GM12878 (cell line): ENCODE measurements around the gene DVL2. TPM values are rescaled to one million over a fixed set of nuclear protein-coding genes. Genes with fewer than 3 reads are reported as not detected.

ENCODE experiments used
- ATAC-seq: fragments of 200-7000 bp; cut with Tn5 transposase; 3 replicates; pipeline ENCODE4 v1.9.1; 2020; ENCODE audit warnings: mild to moderate bottlenecking, moderate library complexity
- BruUV-seq: library from RNA; stranded (reverse); fragments of 400-500 nt; replicated peaks from 2 replicates; lab custom pipeline; 2021; lab: Mats Ljungman, UMichigan
- CTCF ChIA-PET: fragments of 300-600 bp; sonication (Branson Sonifier 250); formaldehyde crosslinking; extraction: SDS; loops from one replicate; lab custom pipeline; 2021; ENCODE audit warnings: inconsistent platforms; lab: Yijun Ruan, JAX
- POLR2A ChIA-PET: fragments of 350-600 bp; formaldehyde crosslinking; extraction: SDS; loops from one replicate; lab custom pipeline; 2021; ENCODE audit warnings: inconsistent platforms; lab: Charles Lee
- RAD21 ChIA-PET: fragments of 300-600 bp; sonication (Branson Sonifier 250); formaldehyde crosslinking; loops from one replicate; lab custom pipeline; 2023; ENCODE audit warnings: antibody characterized with exemption; ENCODE audit not compliant: unreplicated experiment; lab: Charles Lee
- SMC1A ChIA-PET: fragments of 300-600 bp; sonication (Branson Sonifier 250); formaldehyde crosslinking; loops from one replicate; lab custom pipeline; 2023; ENCODE audit not compliant: unreplicated experiment, uncharacterized antibody; lab: Charles Lee
- DNase-seq: peaks from one replicate; pipeline ENCODE4 v3.0.0-alpha.2; 2011; ENCODE audit warnings: low read depth, low spot score
- FAIRE-seq: peaks from 3 replicates; lab custom pipeline; 2011; peaks lifted over from hg19 to GRCh38; lab: Jason Lieb, UNC
- H2AFZ ChIP-seq: 2 replicates; pipeline ENCODE4 v1.6.0; 2011; ENCODE audit warnings: low read depth, low read length, control low read depth; ENCODE audit not compliant: control insufficient read depth
- H3K27ac ChIP-seq: 2 replicates; pipeline ENCODE4 v1.5.1; 2011; ENCODE audit warnings: control low read depth; ENCODE audit not compliant: control insufficient read depth, insufficient read depth
- H3K27me3 ChIP-seq, 2 experiments: replicated peaks in 1 of 2; 2 replicates each; pipeline versions ENCODE4 v1.6.0 to v1.6.1; 2011; ENCODE audit warnings: low read length in 1 of 2; ENCODE audit not compliant: control insufficient read depth in 2 of 2, insufficient read depth in 2 of 2
- H3K36me3 ChIP-seq, 2 experiments: 2 replicates each; pipeline ENCODE4 v1.5.1; 2011; ENCODE audit warnings: low read length in 1 of 2; ENCODE audit not compliant: control insufficient read depth in 2 of 2, insufficient read depth in 2 of 2
- H3K4me1 ChIP-seq: 2 replicates; pipeline ENCODE4 v1.6.1; 2011; ENCODE audit warnings: mild to moderate bottlenecking, low read length, moderate library complexity, mixed read lengths; ENCODE audit not compliant: control insufficient read depth, insufficient read depth
- H3K4me2 ChIP-seq: 2 replicates; pipeline ENCODE4 v1.6.0; 2011; ENCODE audit warnings: control low read depth; ENCODE audit not compliant: control insufficient read depth, insufficient read depth
- H3K4me3 ChIP-seq: fragments of 200-600 bp; sonication (generic); 2 replicates; pipeline ENCODE4 v1.5.1; 2016
- H3K79me2 ChIP-seq: 2 replicates; pipeline ENCODE4 v1.6.0; 2011; ENCODE audit warnings: low read length; ENCODE audit not compliant: control insufficient read depth, insufficient read depth
- H3K9ac ChIP-seq: 2 replicates; pipeline ENCODE4 v1.8.0; 2011; ENCODE audit warnings: low read length, control low read depth, mixed read lengths; ENCODE audit not compliant: control insufficient read depth, insufficient read depth
- H3K9me3 ChIP-seq: replicated peaks from 3 replicates; pipeline ENCODE4 v1.5.1; 2011; ENCODE audit warnings: mild to moderate bottlenecking, low read length; ENCODE audit not compliant: control insufficient read depth, insufficient read depth
- H4K20me1 ChIP-seq: 2 replicates; pipeline ENCODE4 v1.6.0; 2011; ENCODE audit not compliant: control insufficient read depth, insufficient read depth
- ASH2L ChIP-seq: fragments of 300-600, 200-600 bp; sonication (generic); IDR thresholded peaks from 2 replicates; pipeline ENCODE4 v1.6.1; 2017; ENCODE audit warnings: low read depth, mild to moderate bottlenecking, borderline replicate concordance
- CBFB ChIP-seq: IDR thresholded peaks from 2 replicates; pipeline ENCODE4 v1.6.1; 2016; ENCODE audit warnings: antibody characterized with exemption, low read depth
- CHD4 ChIP-seq: fragments of 200-600 bp; sonication (generic); IDR thresholded peaks from 2 replicates; pipeline ENCODE4 v1.6.1; 2016; ENCODE audit warnings: mild to moderate bottlenecking
- HCFC1 ChIP-seq: fragments of 150-350 bp; IDR thresholded peaks from 2 replicates; pipeline ENCODE4 v1.6.1; 2014; ENCODE audit warnings: low read length
- IRF4 ChIP-seq: IDR thresholded peaks from 2 replicates; pipeline ENCODE4 v1.6.1; 2011; ENCODE audit warnings: low read depth, low read length
- MXI1 ChIP-seq: fragments of 150-350 bp; IDR thresholded peaks from 2 replicates; pipeline ENCODE4 v1.6.1; 2011; ENCODE audit warnings: low read depth, mild to moderate bottlenecking, inconsistent platforms, low read length, improper control_type of control experiment
- NFXL1 ChIP-seq: fragments of 450-650 bp; IDR thresholded peaks from 2 replicates; pipeline ENCODE4 v1.6.1; 2017; ENCODE audit warnings: antibody characterized with exemption, mild to moderate bottlenecking, borderline replicate concordance
- PML ChIP-seq: IDR thresholded peaks from 2 replicates; pipeline ENCODE4 v1.6.1; 2012; ENCODE audit warnings: low read length, inconsistent platforms
- SMC3 ChIP-seq: IDR thresholded peaks from 2 replicates; pipeline ENCODE4 v1.6.1; 2011; ENCODE audit warnings: low read length, improper control_type of control experiment, borderline replicate concordance
- TCF3 ChIP-seq: IDR thresholded peaks from 2 replicates; pipeline ENCODE4 v1.6.1; 2012; ENCODE audit warnings: low read depth, mild to moderate bottlenecking, low read length, borderline replicate concordance; ENCODE audit not compliant: insufficient read depth
- WRNIP1 ChIP-seq: IDR thresholded peaks from 2 replicates; pipeline ENCODE4 v1.6.1; 2011; ENCODE audit warnings: low read depth, low read length, improper control_type of control experiment, borderline replicate concordance
- YY1 ChIP-seq: IDR thresholded peaks from 2 replicates; pipeline ENCODE4 v1.6.1; 2011; ENCODE audit warnings: low read depth, mild to moderate bottlenecking, low read length
- ZNF24 ChIP-seq: fragments of 450-650 bp; IDR thresholded peaks from 2 replicates; pipeline ENCODE4 v1.6.1; 2017; ENCODE audit warnings: antibody characterized with exemption, mild to moderate bottlenecking
- WGBS: methylation state at CpG from one replicate; pipeline ENCODE4 v1.1.6; 2016; ENCODE audit warnings: low lambda C conversion rate; ENCODE audit not compliant: insufficient replicate concordance, insufficient coverage; ENCODE audit errors: missing lambda C conversion rate; 5-methylcytosine and 5-hydroxymethylcytosine counted together
- in situ Hi-C: fragments of 300-500 bp; cut with MboI; formaldehyde crosslinking; loops from 9 replicates; pipeline ENCODE4 v1.14.3; 2018; ENCODE audit warnings: mixed read lengths
- intact Hi-C: fragments of 100-400 bp; cut with micrococcal nuclease; formaldehyde crosslinking; loops from one replicate; pipeline ENCODE4 v1.14.2; 2022; ENCODE audit not compliant: unreplicated experiment
- polyA plus RNA-seq, 11 experiments: library from polyadenylated mRNA; depleted of rRNA in 4 of 11; unstranded in 6 of 11; stranded (reverse) in 5 of 11; fragments of >200 nt; fragmentation: Nextera tagmentation in 4 of 11; fragmentation: Illumina TruSeq in 1 of 11; extraction: Ambion mirVana in 4 of 11; extraction: Trizol in 1 of 11; gene quantifications; 1 replicate in 1 of 11; 2 replicates in 10 of 11; pipeline versions ENCODE4 v1.2.1 to v1.2.3, GENCODE V29; 2011 to 2016; ENCODE audit warnings: inconsistent platforms in 2 of 11, missing spikeins in 2 of 11, low read depth in 1 of 11
- total RNA-seq, 4 experiments: library from RNA; depleted of rRNA in 3 of 4; stranded (reverse); fragments of >200 nt in 3 of 4; fragmentation: Illumina TruSeq in 1 of 4; extraction: Trizol in 1 of 4; gene quantifications; 2 replicates each; pipeline versions ENCODE4 v1.2.1 to v1.2.3, GENCODE V29; 2013 to 2021
- TF ChIP-seq, protein P1 (sequence below): fragments of 450-650 bp; formaldehyde crosslinking; IDR thresholded peaks from 2 replicates; pipeline ENCODE4 v1.5.0; 2022; ENCODE audit warnings: mild to moderate bottlenecking, missing genetic modification characterization
- TF ChIP-seq, protein P2 (sequence below): IDR thresholded peaks from 2 replicates; pipeline ENCODE4 v1.6.1; 2011; ENCODE audit warnings: low read depth, mild to moderate bottlenecking, low read length, moderate library complexity, borderline replicate concordance; ENCODE audit errors: extremely low read depth

The DVL2 gene
- total and polyA plus RNA-seq, 10 of the 15 experiments (the other 5 are each of a cell fraction or from before 2014, with no cell fraction given): 0.97 to 44.8 (median 23.2) TPM

DNA sequence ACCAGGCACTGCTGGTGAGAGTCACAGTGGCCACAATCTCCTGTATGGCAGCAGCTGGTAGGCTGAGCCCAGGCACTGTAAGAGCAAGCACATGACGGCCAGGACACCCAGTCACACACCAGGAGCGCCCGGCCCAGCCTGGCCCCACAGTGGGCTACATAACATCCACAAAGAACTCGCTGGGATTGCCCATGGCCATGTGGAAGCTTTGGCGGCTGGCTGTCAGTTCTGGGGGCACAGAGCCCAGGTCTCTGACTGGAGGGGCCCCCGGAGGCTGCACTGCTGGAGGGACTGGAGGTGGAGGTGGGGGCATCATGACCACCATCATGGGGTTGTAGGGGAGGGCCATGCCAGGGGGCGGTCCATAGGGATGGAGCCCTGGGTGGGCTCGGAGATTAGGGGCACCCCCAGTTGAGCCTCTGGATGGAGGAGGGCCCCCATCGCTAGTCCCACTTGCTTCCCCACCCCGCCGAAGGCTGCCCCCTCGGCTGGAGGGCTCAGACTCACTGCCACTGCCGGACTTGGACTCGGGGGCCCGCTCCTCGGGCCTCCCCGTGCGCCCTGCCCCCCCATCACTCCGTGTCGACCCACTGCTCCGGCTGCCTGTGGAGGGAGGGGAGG, 8.5 kb downstream of the DVL2 start:
- Histone ChIP-seq H3K9me3 (no peaks in the 10 kb centered on the region), H4K20me1 (no peaks in the 10 kb centered on the region), H3K79me2 (peaks cover 3% of the 10 kb centered on the region; the same call in 1 of the 2 replicates), H3K4me3 (no peak overlapping the region), H3K36me3 (peaks cover 27 to 31% of the 10 kb centered on the region in 2 experiments), H2AFZ (no peak overlapping the region)
- ChIA-PET CTCF (no interaction called here), POLR2A (no interaction called here)
- no peak for FAIRE-seq
- TF ChIP-seq NFXL1 (no peak), ASH2L (no peak), MXI1 (no peak), PML (no peak), ZNF24 (no peak), YY1 (no peak)
- TF ChIP-seq, all 136 proteins: peak for 0
- 89% methylated on average over 12 of the region's 21 CpGs for WGBS
- Histone ChIP-seq H3K9ac (no peak overlapping the region), H3K27me3 (no peaks in the 10 kb centered on the region), H3K4me1 (peaks cover 3% of the 10 kb centered on the region; the same call in 1 of the 2 replicates), H3K27ac (no peak overlapping the region), H3K4me2 (no peak overlapping the region)
- in situ Hi-C loops: no loop called here
- intact Hi-C loops: no loop called here
- DNase-seq (no peak), ATAC-seq (no peak)
- BruUV-seq: no TSS peak
- ChIA-PET RAD21 (no interaction called here), SMC1A (interaction anchor here (1.2 kb wide), 1 partner anchor 24 kb away, joined by 3 read pairs; no protein-coding TSS in a partner anchor)

- intact Hi-C loops (no loop called here), in situ Hi-C loops (no loop called here)
- peaks cover 13% of the 10 kb centered on the region for H3K79me2 ChIP-seq
- no peak for ATAC-seq
- FAIRE-seq: no peak
- no peaks in the 10 kb centered on the region for H3K27me3 ChIP-seq
- SMC1A ChIA-PET: interaction anchor here (1.2 kb wide), 1 partner anchor 25 kb away, joined by 3 read pairs; no protein-coding TSS in a partner anchor
- no peak overlapping the region for H2AFZ ChIP-seq
- no peak for DNase-seq
- peaks cover 23 to 26% of the 10 kb centered on the region in 2 experiments for H3K36me3 ChIP-seq
- no peak overlapping the region for H3K27ac ChIP-seq
- RAD21 ChIA-PET: no interaction called here
- no peak overlapping the region for H3K4me2 ChIP-seq
- H3K9me3 ChIP-seq: no peaks in the 10 kb centered on the region
- POLR2A ChIA-PET: no interaction called here
- 84% methylated on average over 15 of the region's 15 CpGs for WGBS
- no peaks in the 10 kb centered on the region for H4K20me1 ChIP-seq
- CTCF ChIA-PET: no interaction called here
- H3K4me3 ChIP-seq: no peak overlapping the region
- no peak overlapping the region for H3K9ac ChIP-seq
- peaks cover 3% of the 10 kb centered on the region for H3K4me1 ChIP-seq
- BruUV-seq: TSS peak; percentile 69
- TF ChIP-seq IRF4 (no peak), WRNIP1 (no peak), MXI1 (no peak), CHD4 (no peak), SMC3 (no peak), HCFC1 (no peak), CBFB (no peak), TCF3 (no peak)
- TF ChIP-seq, protein P1, sequence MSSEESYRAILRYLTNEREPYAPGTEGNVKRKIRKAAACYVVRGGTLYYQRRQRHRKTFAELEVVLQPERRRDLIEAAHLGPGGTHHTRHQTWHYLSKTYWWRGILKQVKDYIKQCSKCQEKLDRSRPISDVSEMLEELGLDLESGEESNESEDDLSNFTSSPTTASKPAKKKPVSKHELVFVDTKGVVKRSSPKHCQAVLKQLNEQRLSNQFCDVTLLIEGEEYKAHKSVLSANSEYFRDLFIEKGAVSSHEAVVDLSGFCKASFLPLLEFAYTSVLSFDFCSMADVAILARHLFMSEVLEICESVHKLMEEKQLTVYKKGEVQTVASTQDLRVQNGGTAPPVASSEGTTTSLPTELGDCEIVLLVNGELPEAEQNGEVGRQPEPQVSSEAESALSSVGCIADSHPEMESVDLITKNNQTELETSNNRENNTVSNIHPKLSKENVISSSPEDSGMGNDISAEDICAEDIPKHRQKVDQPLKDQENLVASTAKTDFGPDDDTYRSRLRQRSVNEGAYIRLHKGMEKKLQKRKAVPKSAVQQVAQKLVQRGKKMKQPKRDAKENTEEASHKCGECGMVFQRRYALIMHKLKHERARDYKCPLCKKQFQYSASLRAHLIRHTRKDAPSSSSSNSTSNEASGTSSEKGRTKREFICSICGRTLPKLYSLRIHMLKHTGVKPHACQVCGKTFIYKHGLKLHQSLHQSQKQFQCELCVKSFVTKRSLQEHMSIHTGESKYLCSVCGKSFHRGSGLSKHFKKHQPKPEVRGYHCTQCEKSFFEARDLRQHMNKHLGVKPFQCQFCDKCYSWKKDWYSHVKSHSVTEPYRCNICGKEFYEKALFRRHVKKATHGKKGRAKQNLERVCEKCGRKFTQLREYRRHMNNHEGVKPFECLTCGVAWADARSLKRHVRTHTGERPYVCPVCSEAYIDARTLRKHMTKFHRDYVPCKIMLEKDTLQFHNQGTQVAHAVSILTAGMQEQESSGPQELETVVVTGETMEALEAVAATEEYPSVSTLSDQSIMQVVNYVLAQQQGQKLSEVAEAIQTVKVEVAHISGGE (CRISPR knock-in tag): no peak
- TF ChIP-seq, protein P2, sequence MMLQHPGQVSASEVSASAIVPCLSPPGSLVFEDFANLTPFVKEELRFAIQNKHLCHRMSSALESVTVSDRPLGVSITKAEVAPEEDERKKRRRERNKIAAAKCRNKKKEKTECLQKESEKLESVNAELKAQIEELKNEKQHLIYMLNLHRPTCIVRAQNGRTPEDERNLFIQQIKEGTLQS: no peak
Measured at GRCh38 chr17:7224661-7225111, 9.6 kb downstream of the DVL2 start.
